ENCODE data around the gene AIFM3.

The AIFM3 gene

GRCh38 chr22:21012446-21013407 lies 45.7 kb downstream of the AIFM3 start:
- Mint-ChIP-seq H3K27ac (no peak overlapping the region), H3K9me3 (no peaks in the 10 kb centered on the region), H3K4me3 (peak overlapping the region; percentile 92 to 98), H3K4me1 (peaks cover 18% of the 10 kb centered on the region), H3K27me3 (no peaks in the 10 kb centered on the region)
- DNase-seq (no peak), ATAC-seq (no peak)

DNA sequence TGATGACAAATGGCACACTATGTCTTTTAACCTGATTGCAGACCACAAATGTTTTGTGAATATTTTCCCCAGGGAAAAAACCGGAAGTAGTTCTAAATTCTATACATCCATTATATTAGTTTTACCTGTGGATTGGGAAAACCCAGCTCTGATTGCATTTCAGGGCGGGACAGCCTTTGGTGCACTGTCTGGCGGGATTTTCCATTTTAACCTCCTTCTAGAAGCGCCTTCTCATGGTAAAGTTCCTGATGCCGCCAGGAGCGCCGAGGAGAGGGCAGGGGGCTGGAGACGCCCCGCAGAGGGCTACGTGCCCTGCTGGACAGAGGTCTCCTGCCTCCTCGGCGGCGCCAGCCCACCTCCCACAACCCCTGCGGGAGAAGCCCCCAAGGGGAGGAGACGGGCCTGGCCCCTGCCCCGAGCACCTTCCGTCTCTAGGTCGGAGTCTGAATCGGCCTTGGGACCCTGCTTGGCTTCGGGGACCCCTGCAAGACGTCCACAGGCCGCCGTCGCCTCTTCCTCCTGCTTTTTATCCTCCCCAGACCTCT lies 46.7 kb downstream of the AIFM3 start:
- peak overlapping the region; percentile 82 to 89 for H3K27ac Mint-ChIP-seq
- no peak for DNase-seq
- peak overlapping the region; percentile 92 to 98 for H3K4me3 Mint-ChIP-seq
- ATAC-seq = no peak
- no peaks in the 10 kb centered on the region for H3K27me3 Mint-ChIP-seq
- no peaks in the 10 kb centered on the region for H3K9me3 Mint-ChIP-seq
- H3K4me1 Mint-ChIP-seq = peaks cover 18% of the 10 kb centered on the region

- Mint-ChIP-seq H3K4me1 (peaks cover 18% of the 10 kb centered on the region), H3K9me3 (no peaks in the 10 kb centered on the region), H3K4me3 (peak overlapping the region; percentile 92 to 98), H3K27ac (peak overlapping the region; percentile 82 to 89), H3K27me3 (no peaks in the 10 kb centered on the region)
- ATAC-seq (peak; percentile 95), DNase-seq (peak; percentile 86 to 90)
These were observed 47.2 kb downstream of the AIFM3 start for GRCh38 chr22:21014202-21014725.

DNA sequence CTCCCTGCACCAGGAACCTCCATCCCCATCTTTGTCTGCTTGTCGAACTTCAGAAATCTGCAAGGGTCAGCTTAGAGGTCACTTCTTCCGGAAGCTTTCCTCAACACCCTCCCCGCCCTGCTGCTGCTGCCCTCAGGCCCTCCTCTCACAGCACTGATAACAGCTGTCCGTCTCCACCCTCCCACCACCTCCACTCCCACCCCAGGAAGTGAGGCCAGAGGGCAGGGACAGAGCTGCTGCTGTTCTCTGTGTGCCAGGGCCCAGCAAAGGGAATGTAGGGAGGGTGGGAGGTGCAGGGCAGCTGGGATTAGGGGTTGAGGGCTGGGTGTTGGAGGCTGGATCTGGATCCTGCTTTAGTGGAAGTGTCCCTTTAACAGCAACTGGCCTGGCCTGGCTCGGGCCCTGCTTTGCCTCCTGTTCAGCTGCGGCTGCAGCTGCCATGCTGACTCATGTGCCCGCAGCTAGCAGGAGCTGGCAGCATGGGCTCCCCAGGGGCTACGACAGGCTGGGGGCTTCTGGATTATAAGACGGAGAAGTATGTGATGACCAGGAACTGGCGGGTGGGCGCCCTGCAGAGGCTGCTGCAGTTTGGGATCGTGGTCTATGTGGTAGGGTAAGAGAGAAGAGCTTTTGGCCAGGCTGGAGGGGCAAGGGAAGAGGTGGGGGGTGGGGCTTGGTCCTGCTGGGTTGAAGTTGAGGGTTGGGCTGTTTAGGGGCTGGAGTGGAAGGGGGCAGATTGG lies 47.8 kb downstream of the AIFM3 start, which contains the start of gene P2RX6:
TSS of gene P2RX6 (plus strand) at position 440 of the 740 bp plus-strand sequence. CDS start at position 450, 10 bp downstream.
- peak within 1 kb of the TSS; percentile 92 to 98 for H3K4me3 Mint-ChIP-seq
- no peaks in the 10 kb centered on the region for H3K27me3 Mint-ChIP-seq
- peaks cover 18% of the 10 kb centered on the region for H3K4me1 Mint-ChIP-seq
- H3K27ac Mint-ChIP-seq = peak within 1 kb of the TSS; percentile 82 to 89
- H3K9me3 Mint-ChIP-seq = no peaks in the 10 kb centered on the region
- DNase-seq (no peak), ATAC-seq (no peak)

- Mint-ChIP-seq H3K27me3 (no peaks in the 10 kb centered on the region), H3K4me1 (peaks cover 18% of the 10 kb centered on the region), H3K27ac (no peak overlapping the region), H3K9me3 (no peaks in the 10 kb centered on the region), H3K4me3 (peak overlapping the region; percentile 21 to 98)
- ATAC-seq (no peak), DNase-seq (no peak)
These were observed 48.5 kb downstream of the AIFM3 start for GRCh38 chr22:21015466-21016006.

- Mint-ChIP-seq H3K9me3 (no peaks in the 10 kb centered on the region), H3K27me3 (no peaks in the 10 kb centered on the region), H3K4me1 (peaks cover 18% of the 10 kb centered on the region), H3K27ac (no peak overlapping the region), H3K4me3 (no peak overlapping the region)
- ATAC-seq = no peak
- DNase-seq = no peak
These were observed 49.8 kb downstream of the AIFM3 start for GRCh38 chr22:21016644-21017420.

DNA sequence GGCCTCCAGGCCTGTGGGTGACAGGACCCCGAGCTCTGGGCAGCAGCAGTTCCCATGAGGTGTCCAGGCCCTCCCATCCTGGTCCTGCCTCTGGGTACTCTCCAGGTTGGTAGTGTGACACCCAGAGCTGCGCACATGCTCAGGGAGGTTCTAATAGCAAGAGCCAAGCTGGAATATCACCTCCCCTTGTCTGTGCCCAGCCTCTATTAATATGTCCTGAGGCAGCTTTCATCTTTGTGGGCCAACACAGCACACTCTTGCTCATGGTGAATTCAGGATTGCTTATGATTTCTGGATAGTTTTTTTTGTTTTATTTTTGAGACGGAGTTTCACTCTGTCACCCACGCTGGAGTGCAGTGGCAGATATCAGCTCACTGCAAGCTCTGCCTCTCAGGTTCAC lies 51.3 kb downstream of the AIFM3 start:
- Mint-ChIP-seq H3K27ac (peak overlapping the region in 1 of 2 donors; percentile 20), H3K4me3 (no peak overlapping the region), H3K27me3 (no peaks in the 10 kb centered on the region), H3K9me3 (no peaks in the 10 kb centered on the region), H3K4me1 (peaks cover 18% of the 10 kb centered on the region)
- DNase-seq = no peak
- no peak for ATAC-seq

DNA sequence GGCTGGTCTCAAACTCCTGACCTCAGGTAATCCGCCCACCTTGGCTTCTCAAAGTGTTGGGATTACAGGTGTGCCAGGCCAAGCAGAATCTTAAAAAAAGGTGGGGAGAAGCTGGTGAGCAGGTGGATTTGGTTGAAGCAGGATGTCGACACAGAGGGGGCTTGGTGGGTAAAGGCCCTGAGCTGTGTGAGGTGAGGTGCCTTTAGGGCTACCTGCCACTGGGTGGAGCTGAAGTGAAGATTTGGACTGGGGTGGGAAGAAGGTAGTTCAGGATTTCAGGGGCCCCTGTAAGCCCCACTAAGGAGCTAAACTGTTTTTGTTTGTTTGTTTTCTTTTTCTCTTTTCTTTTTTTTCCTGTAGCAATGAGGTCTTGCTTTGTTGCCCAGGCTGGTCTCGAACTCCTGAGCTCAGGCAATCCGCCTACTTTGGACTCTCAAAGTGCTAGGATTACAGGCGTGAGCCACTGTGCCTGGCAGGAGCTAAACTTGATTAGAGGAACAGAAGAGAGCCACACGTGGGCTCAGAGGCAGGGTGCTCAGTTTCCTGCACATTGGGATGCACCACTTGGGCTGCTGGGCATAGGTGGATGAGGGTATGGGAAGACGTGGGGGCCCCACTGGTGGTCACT lies 53.9 kb downstream of the AIFM3 start:
- H3K27ac Mint-ChIP-seq = no peak overlapping the region
- no peaks in the 10 kb centered on the region for H3K27me3 Mint-ChIP-seq
- DNase-seq = peak in 1 of 2 donors; percentile 44
- no peaks in the 10 kb centered on the region for H3K9me3 Mint-ChIP-seq
- H3K4me1 Mint-ChIP-seq = peaks cover 19% of the 10 kb centered on the region
- H3K4me3 Mint-ChIP-seq = no peak overlapping the region
- peak; percentile 78 for ATAC-seq

DNA sequence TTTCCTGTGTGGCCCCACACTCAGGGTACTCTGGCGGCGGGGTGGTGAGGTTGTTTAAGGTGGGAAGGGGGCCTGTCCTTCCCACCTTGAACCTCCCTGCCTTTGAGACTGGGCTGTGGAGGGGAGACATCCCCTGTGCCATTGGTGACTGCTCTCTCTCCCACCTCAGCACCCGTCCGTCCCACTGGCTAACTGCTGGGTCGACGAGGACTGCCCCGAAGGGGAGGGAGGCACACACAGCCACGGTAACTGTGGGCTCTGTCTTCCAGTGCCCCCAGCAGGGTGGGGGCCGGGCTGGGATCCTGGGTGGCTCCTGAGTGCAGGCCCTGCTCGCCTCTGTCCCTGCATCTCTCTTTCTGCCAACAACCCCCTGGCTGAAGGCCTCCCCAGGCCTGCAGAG lies 55.5 kb downstream of the AIFM3 start:
- Mint-ChIP-seq H3K9me3 (no peaks in the 10 kb centered on the region), H3K4me1 (peaks cover 23% of the 10 kb centered on the region), H3K27me3 (no peaks in the 10 kb centered on the region), H3K4me3 (no peak overlapping the region), H3K27ac (peak overlapping the region in 1 of 2 donors; percentile 44)
- no peak for DNase-seq
- no peak for ATAC-seq

DNA sequence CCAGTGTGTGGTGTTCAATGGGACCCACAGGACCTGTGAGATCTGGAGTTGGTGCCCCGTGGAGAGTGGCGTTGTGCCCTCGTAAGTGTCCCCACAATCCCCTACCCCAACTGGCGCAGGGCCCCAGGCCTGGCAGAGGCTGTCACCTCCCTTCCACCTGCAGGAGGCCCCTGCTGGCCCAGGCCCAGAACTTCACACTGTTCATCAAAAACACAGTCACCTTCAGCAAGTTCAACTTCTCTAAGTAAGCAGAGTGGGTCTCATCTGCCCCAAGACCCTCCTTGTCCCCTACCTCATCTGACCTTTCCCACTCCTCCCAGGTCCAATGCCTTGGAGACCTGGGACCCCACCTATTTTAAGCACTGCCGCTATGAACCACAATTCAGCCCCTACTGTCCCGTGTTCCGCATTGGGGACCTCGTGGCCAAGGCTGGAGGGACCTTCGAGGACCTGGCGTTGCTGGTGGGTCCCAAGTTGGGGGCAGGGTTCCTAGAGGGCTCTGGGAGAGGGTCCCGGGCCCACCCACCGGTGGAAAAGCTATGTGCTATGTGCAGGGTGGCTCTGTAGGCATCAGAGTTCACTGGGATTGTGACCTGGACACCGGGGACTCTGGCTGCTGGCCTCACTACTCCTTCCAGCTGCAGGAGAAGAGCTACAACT lies 56.0 kb downstream of the AIFM3 start:
- ATAC-seq = peak; percentile 34
- Mint-ChIP-seq H3K27me3 (no peaks in the 10 kb centered on the region), H3K4me1 (peaks cover 23% of the 10 kb centered on the region), H3K27ac (peak overlapping the region in 1 of 2 donors; percentile 44), H3K4me3 (no peak overlapping the region), H3K9me3 (no peaks in the 10 kb centered on the region)
- no peak for DNase-seq

DNA sequence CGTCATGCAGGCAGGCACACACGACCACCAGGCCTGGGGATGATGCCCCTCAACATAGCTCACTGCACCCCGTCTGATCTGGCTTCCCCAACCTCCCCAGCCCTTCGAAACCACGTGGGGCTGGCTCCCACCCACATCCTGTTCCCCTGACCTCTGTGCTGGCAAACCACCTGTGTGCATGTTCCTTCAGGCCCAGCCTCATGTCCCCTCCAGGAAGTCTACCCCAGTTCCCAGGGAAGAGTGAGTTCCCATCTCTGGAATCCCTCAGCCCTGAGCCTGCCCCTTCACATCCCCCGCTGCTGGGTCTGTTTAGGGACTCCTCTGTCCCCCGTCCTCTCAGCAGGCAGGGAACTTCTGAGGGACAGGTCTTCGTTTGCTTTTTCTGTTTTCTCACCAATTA lies 58.2 kb downstream of the AIFM3 start:
- Mint-ChIP-seq H3K9me3 (no peaks in the 10 kb centered on the region), H3K27me3 (no peaks in the 10 kb centered on the region), H3K4me1 (peaks cover 29% of the 10 kb centered on the region), H3K4me3 (peak overlapping the region; percentile 49 to 52), H3K27ac (peak overlapping the region; percentile 42 to 60)
- DNase-seq (peak; percentile 23 to 37), ATAC-seq (peak; percentile 73)

DNA sequence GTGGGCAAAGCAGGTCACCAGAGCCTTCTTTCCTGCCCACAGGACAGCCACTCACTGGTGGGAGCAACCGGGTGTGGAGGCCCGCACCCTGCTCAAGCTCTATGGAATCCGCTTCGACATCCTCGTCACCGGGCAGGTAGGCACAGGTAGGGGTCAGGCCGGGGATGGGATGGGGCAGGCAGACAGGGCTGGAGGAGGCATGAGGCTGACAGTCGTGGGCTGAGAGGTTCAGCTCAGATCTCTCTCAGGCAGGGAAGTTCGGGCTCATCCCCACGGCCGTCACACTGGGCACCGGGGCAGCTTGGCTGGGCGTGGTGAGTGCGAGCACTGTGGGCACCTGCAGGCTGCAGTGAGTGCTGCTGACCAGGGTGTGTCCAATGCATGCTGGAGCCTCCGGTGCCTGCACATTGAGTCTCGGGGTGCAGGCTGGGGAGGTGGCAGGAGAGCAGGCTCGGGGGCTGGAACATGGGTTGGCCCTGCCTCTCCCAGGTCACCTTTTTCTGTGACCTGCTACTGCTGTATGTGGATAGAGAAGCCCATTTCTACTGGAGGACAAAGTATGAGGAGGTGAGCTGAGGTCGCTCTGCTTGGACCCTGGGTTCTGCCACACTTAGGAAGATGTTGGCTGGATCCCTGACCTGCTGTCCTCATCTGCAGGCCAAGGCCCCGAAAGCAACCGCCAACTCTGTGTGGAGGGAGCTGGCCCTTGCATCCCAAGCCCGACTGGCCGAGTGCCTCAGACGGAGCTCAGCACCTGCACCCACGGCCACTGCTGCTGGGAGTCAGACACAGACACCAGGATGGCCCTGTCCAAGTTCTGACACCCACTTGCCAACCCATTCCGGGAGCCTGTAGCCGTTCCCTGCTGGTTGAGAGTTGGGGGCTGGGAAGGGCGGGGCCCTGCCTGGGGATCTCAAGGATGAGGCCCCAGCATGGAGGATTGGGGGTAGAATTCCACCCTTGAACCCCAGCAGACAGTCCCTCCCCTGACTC lies 59.0 kb downstream of the AIFM3 start:
- Mint-ChIP-seq H3K27me3 (peaks cover 4% of the 10 kb centered on the region), H3K4me1 (peaks cover 33% of the 10 kb centered on the region), H3K4me3 (peak overlapping the region in 1 of 2 donors; percentile 52), H3K9me3 (no peaks in the 10 kb centered on the region), H3K27ac (peak overlapping the region; percentile 42 to 83)
- no peak for DNase-seq
- no peak for ATAC-seq

Data from stimulated activated naive CD8-positive, alpha-beta T cell treated with anti-CD3 and anti-CD28 coated beads, Interleukin-15, amount 100 ng/mL, for 72 hours (primary cell).